CD4-positive, alpha-beta T cell treated with Interleukin-4 for 4 hours (primary cell): Measurements from ENCODE around the gene OBSL1.

ENCODE experiments used
- DNase-seq: peaks from one replicate; pipeline ENCODE4 v3.0.0-alpha.2; 2020

The OBSL1 gene

DNA sequence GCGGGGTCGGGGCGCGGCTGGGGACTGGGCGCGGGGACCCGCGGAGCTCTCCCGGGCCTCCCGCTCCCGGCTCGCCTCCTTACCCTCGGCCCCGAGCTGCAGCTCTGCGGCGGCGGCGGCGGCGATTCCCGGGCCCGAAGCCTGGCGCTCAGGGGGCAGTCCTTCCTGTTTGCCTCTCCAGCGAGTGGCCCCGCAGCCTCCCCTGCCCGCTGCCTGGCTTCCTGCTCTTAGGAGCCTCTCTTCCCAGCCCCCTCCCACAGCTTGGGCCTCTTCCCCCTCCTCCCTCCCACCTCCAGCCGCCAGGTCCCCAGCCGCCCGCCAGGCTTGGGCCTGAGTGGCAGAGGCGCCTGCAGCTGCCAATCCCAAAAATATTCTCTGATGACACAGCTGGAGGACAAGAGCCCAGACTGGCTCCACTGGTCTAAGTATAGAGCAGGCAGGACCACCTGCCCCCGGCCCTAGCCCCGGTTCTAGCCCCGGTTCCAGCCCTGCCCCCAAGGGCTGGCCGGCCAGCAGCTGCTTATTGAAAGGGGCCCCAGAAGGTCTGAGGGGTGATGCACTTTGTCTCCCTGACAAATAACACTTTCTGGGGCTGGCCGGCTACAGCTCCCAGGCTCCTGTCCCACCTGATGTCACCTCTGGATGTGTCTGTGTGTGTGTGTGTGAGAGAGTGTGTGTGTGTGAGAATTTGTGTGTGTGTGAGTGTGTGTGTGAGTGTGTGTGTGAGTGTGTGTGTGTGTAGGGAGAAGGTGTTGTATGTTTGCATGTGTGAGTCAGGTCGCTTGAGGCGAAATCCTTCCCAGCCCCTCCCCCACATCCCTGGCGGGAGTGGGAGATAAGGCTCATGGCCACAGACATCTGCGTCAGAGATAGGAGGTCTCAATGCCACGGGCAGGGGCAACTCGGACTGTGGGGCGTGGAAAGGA lies at the start of gene OBSL1:
Gene OBSL1, minus strand, starts transcription at position 229 of the 926 bp plus-strand sequence. CDS start 307 bp downstream, outside the sequence.
- DNase-seq: no peak

DNA sequence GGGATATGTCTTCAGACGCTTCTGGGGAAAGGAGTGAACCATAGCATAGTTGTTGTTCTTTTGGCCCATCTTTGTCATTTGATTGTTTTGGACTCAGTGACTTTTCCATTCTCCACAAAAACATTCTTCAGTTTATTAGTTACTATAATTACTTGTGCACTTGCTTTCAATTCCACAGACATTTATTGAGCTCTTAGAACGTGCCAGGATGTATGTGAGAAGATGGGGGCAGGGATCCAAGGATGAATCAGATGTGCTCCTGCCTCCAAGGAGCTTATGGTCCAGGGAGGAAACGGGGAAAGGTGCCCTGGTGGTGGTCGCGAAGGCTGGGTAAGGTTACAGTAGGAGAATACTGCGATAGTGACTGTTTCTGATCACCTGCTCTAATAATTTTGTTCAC lies 49.2 kb upstream of the OBSL1 start:
- DNase-seq: no peak

DNA sequence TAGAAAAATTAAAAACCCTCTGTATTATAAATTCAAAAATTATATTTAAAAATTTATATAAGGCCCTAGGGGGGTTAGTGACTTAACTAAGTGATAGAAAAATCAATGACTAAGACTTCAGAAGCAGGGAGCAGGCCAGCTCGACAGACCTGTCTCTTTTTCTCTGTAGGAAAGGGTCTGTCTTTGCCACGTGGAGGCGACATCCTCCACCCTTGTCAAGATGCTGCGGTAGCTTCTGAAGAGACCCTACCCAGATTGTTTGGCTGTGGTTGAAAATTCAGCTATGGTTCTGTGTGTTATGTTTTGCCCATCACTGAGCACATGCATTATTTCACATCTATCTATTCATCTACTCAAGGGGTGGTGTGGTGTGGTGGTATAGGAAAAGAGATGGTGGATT lies 47.9 kb upstream of the OBSL1 start:
- DNase-seq: no peak

DNA sequence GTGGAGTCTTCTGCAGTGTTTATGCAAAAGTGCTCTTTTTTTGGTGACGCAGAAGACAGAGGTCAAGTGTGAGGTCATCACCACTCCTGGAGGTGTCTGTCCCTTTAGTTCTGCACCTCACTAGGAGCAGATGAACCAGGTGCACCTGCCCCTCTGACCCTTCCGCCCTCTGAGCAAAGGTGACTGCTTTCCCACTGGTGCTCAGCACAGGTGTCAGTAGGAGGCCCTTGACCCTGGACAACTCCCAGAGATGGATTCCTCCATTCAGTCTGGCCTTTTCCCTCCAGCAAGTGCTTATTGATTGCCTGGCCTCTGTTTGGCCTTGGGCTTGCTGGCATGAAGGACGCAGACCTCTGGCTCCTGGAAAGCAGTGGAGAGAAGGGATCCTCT lies 47.4 kb upstream of the OBSL1 start:
- DNase-seq: no peak

DNA sequence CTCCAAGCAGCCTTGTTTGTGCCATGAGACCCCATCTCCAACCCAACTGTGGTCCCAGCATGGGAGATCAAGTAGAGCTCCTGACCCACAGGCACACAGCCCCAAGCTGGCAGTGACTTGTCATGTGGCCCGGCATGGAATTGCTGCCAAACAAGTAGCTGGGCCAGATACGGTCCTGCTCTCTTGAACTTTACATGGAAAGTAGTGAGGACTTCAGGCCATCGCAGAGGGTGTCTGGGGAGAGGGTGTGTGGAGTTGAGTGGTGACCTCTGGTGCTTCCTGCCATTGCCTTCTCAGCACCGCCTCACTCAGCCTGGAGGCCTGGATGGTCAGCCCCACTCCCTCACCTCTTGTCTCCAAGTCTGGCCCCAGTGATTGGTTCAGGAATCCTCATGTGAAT lies 45.2 kb upstream of the OBSL1 start:
- no peak for DNase-seq

DNA sequence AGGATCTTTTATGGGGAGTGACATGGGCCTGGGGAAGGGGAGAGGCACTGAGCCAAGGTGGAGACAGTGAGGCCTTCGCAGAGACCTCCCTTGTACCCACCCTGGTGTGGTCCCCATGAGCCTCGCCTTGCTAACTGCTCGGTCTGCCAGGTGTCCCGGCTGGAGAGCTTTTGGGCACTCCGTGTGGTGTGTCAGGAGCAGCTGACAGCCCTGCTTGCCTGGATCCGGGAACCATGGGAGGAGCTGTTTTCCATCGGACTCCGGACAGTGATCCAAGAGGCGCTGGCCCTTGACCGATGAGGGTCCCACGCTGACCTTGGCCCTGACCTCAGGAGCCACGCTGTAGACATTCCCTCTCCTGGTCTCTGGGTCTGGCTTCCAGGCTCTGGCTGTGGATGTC lies 44.6 kb upstream of the OBSL1 start:
- DNase-seq: no peak

DNA sequence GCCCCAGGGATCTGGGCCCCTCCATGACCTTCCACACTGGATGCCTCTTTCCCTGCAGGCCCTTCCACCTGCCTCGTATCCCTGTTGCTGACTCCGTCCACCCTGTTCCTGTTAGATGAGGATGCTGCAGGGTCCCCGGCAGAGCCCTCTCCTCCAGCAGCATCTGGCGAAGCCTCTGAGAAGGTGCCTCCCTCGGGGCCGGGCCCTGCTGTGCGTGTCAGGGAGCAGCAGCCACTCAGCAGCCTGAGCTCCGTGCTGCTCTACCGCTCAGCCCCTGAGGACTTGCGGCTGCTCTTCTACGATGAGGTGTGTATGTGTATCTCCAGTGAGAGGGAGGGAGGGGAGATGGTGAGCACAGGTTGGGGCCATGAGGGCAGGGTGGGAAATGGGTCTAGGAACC lies 43.7 kb upstream of the OBSL1 start:
- DNase-seq: no peak

DNA sequence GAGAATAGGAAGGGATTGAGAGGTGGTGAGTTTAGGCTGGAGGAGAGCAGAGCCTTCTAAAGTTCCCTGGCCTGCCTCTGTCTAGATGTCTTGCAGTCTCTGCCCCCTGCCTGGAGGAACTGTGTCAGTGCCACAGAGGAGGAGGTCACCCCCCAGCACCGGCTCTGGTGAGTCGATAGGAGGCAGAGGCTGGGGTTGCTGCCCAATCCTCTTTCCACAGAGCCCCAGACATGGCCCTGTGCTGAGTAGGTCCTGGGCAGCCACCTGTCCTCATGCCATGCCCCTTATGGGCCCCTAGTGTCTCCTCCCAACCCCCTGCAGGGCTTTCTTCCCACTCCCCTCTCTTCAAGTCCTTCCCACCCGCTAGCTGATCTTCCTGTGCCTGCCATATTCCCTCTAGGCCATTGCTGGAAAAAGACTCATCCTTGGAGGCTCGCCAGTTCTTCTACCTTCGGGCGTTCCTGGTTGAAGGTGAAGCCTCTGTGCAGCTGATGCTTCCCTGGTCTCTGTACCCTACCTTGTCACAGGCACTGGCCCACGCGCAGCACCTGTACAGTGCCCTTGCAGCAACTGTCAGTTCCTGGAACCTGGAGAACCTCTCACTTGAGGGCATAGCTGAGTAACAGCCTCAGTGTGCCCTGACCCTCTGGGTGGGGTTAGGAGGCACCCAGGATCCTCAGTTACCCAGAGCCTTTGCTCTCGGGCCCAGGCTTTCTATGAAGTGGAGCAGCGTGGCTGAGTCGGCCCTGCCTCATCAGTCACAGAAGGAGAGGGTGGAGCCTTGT lies 42.9 kb upstream of the OBSL1 start:
- DNase-seq: no peak

DNA sequence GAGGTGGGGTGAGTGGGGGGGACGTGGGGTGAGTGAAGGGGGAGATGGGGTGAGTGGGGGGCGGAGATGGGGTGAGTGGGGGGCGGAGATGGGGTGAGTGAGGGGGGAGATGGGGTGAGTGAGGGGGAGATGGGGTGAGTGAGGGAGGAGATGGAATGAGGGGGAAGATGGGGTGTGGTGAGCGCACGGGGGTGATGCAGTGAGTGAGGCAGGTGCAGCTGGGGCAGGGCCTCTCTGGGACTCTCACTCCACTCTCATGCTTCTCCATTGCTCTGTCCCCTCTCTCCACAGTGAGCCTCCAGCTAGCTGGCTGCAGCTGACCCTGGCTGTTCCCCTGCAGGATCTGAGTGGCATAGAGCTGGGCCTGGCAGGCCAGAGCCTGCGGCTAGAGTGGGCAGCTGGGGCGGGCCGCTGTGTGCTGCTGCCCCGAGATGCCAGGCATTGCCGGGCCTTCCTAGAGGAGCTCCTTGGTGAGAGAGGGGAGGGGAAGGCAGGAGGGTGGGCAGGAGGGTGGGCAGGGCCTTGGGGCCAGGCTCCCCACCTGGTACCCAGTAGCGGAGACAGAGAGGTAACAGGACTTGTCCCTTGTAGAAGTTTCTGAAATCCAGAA lies 42.2 kb upstream of the OBSL1 start:
- DNase-seq: no peak

DNA sequence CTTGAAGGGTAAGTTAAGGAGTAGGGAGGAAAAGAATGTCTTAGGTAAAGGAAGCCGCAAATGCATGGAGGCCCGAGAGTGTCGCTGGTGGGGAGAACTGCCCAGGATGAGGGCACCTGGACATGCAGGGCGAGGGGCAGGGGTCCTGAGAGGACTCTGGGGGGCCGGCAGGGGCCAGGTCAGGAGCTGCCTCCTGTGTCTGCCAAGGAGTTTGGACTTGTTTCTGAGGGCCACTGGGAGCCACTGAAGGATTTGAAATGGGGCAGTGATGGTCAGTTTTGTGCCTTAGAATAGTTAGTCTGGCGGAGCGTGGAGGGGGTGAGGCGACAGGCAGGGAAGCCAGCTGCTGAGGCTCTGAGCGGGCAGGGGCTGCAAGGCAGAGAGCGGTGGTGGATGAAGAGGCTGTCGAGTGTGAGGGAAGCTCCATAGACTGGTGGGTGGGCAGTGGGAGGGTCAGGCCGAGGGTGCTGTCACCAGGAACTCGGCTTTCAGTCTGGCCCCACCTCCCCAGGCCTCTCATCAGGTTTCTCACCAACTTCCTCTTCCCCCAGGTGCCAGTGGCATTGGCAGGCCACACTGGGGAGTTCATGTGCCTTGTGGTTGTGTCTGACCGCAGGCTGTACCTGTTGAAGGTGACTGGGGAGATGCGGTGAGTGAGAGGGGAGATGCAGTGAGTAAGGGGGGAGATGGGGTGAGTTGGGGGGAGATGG lies 41.4 kb upstream of the OBSL1 start:
- DNase-seq: peak; percentile 5

DNA sequence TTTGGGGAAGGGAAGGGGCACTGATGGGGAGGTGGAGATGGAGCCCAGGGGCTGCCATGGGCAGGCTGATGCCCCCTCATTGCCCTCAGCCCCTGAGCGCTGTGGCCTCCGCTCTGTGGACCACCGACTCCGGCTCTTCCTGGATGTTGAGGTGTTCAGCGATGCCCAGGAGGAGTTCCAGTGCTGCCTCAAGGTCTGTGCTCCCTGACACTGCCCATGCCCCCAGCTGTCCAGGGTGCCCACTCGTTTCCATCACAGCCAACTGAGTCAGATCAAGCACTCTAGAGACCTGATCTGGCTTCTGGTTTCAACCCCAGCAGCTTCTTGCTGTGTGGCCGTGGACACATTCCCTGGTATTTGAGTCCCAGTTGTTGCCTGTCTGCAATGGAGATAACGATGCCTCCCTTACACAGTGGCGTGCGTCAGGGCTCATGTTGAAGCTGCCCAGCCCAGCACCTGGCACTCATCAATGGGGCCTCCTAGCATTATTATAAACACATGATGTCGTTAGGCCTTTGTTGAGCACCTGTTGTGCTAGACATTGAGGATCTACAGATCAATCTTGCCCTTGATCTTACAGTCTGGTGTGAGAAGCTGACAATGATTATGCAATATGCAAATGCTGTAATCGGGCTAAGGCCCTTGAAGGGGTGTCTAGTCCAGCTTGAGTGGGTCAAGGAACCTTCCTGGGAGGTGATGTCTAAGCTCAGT lies 40.7 kb upstream of the OBSL1 start:
- no peak for DNase-seq

DNA sequence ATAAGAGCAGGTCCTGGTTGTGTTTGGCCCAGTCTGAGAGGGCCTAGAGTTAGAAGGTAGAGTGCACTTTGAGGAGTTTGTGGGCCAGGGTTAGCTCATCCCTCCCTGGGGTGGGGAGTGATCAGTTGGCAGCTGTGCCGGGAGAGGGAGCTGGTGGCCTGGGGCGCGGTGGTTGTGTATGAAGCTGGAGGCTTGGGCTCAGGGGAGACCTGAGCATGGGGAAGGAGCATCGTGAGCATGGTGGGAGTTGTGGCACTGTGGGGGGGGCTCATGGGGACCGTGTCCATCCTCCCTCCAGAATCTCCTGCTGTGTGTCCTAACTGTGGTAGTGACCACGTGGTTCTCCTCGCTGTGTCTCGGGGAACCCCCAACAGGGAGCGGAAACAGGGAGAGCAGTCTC lies 40.0 kb upstream of the OBSL1 start:
- no peak for DNase-seq

DNA sequence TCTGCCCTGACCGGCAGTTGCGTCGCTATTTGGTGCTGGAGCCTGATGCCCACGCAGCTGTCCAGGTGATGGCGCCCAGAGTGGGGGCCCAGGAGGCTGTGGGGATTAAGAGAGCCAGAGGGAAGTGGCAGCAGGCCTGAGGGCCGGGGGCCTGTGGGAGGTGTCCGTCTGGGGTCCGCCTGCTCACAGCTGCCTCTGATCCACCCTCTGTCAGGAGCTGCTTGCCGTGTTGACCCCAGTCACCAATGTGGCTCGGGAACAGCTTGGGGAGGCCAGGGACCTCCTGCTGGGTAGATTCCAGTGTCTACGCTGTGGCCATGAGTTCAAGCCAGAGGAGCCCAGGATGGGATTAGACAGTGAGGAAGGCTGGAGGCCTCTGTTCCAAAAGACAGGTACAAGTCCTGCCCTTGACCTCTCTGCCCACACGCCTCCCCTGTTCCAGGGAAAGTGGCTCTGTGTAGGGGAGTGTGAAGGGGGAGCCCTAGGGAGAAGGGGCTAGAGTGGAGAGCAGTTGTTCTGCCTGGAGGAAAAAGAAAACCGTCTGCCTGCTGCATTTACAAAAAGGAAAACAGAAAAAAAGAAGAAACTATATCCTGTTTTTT lies 37.9 kb upstream of the OBSL1 start:
- no peak for DNase-seq

DNA sequence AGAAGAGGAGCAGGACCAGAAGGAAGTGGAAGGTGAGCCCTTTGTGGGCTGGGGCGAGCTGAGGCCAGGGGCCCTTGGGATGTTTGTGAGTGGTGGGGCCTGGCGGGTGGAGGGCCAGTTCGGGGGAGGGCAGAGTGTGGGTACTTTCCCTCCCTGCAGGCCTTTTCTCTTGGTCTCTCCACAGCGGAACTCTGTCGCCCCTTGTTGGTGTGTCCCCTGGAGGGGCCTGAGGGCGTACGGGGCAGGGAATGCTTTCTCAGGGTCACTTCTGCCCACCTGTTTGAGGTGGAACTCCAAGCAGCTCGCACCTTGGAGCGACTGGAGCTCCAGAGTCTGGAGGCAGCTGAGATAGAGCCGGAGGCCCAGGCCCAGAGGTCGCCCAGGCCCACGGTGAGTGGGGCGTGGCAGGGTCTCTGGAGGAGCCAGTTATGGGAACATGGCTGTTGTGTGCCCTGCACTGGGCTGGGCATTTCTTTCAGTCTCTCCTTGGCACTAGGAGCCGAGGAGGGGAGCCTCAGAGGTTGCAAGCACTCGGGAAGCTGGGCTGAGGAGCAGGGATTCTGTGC lies 37.1 kb upstream of the OBSL1 start:
- DNase-seq: no peak

DNA sequence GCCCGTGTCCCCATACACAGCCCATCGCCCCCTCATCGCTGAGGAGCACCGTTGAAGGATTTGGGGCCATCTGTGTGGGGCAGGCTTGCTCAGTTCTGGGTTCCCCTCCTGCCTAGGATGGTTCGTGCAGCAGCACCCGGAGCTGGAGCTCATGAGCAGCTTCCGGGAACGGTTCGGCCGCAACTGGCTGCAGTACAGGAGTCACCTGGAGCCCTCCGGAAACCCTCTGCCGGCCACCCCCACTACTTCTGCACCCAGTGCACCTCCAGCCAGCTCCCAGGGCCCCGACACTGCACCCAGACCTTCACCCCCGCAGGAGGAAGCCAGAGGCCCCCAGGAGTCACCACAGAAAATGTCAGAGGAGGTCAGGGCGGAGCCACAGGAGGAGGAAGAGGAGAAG lies 36.6 kb upstream of the OBSL1 start:
- DNase-seq: no peak

DNA sequence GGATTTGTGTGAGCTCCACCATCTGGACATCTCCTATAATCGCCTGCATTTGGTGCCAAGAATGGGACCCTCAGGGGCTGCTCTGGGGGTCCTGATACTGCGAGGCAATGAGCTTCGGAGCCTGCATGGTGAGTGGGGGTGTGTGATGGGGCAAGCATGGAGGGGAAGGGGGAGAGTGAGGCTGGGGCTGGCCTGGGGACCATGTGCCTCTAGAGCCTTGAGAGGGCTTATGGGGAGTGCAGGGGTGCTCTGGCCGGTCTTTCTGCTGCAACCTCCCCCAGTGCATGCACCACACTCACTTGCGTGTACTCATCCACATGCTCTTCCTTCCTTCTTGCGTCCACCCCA lies 34.2 kb upstream of the OBSL1 start:
- DNase-seq: no peak

DNA sequence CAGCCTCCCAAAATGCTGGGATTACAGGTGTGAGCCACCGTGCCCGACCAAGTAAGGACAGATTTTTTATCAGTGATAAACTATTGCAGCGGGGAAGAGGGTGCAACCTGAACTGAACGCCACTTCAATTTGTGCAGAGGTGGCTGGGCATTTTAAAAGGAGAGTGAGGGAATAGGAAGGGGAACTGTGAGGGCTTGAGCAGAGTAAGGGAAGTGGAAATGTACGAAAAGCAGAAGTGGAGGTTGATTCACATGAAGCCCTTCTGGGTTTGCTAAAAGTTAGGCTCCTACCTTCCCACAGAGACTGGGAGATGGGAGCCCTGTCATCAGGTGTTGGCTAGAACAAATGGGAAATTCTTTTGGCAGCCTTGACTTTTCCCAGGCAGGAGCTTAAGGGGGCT lies 32.4 kb upstream of the OBSL1 start:
- DNase-seq: no peak

DNA sequence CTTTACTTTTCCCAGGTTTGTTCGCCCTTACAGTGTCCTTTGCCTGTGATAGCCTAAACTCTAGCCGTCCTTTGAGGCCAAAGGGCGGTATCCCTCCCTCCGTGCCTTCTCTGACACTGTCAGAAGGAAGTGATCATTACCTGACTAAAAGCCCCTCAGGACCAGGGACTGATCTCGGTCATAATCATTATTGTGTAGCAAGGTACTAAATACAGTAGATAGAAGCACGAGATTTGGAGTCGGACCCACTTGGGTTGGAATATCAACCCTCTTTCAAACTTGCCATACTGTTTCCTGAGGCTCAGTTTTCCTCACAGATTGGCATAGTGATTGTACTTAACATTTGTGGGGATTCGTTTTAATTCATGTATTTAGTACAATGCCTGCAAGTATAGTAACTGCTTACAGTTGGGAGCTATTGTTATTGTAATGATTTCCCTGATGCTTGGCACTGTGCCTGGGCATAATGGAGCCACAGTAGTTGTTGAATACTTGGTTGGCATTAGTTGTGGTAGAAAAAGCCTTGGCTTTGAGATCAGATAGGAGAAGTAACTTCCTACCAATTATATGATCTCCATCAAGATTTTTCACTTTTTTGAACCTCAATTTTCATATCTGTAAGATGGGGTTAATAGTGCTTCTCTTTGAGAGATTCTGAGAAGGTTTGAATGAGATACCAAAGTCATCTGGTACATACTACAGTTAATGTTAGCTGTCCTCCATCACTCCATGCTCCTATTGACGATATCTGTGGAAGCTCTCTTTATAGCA lies 27.2 kb upstream of the OBSL1 start:
- DNase-seq: no peak

DNA sequence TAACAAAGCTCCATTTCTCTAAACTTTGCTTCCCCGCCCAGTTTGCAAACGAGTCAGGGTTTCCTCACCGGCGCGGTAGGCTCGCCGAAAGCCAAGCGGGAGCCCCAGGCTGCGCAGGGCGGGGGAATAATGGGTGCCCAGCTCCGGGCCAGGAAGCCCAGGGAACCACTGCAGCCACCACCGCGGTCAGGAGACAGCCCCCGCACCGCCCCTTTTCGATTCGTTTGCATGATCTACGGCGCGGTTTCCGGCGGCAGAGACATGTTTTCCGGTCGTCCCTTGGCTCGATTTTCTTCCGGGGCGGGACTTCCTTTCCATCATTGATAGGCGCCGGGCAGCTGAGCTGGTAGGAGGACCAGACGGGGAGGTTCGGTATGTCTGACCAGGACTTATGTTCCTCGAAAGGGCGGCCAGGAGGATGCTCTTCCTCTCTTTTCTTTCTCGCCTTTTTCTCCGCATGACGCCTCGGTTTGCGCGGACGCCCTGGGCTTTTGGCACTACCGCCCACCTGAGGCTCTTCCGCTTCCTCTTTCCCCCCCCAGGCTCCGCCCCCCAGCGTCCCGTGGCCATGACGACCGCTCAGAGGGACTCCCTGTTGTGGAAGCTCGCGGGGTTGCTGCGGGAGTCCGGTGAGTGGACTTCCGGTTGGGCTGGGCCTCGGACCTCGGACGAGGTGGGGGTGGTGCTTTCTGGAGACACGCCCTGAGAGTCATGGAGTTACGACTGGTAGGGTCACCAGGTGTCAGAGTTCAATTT lies 26.4 kb upstream of the OBSL1 start, which contains the start of gene STK11IP:
Gene STK11IP, plus strand, starts transcription at position 306 of the 756 bp plus-strand sequence. Its CDS starts 263 bp downstream, at position 569.
- peak; percentile 87 for DNase-seq

DNA sequence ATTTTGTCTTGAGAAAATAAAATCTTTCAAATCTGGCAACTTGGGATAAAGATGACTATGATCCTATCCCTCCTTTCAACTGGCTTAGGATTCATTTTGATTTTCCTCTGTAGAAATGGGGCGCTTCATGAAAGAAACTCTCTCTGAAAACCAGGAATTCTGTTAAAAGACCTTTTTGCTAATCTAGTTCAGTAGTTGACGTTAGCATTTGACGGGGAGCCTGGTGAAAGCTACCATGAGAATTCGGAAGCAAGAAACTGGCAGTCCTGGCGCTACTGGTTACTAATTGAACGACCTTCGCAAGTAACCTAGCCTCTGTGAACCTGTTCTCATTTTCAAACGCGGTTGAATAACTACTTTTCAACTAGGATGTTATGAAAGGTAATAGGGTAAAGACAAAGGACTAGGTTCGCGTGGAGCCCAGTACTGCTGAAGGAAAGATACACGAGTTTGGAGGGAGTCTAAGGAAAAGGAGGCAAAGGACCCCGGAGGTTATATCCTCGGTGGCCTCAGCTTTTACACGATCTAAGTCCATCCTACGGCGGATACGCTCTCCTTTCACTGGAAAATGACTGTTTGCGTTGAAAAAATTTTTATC lies 25.7 kb upstream of the OBSL1 start:
- DNase-seq: no peak
